ENCODE results near the gene SLC1A1.
A peak's percentile ranks its signal among the peaks of the same experiment; 100 is the strongest.

SLC1A1 gene

GRCh38 chr9:4486176-4486575, 4.1 kb upstream of the SLC1A1 start:
- Histone ChIP-seq H4K8ac (ENCODE audit: low read depth, low read length) (no peak overlapping the region), H3K79me2 (ENCODE audit: control insufficient read depth, insufficient read depth, low read length, poor library complexity) (no peaks in the 10 kb centered on the region), H3K4me3 (ENCODE audit: low read depth, low read length) (no peak overlapping the region), H3K9me3 (ENCODE audit: insufficient read depth, low read depth, low read length) (peaks cover 6% of the 10 kb centered on the region), H3K4ac (ENCODE audit: low read depth, low read length) (no peak overlapping the region), H2AFZ (ENCODE audit: insufficient read depth, low read length, poor library complexity) (no peak overlapping the region), H2BK12ac (ENCODE audit: low read length) (no peak overlapping the region), H2BK120ac (ENCODE audit: insufficient read depth, low read length, poor library complexity) (no peak overlapping the region), H4K91ac (ENCODE audit: low read depth, low read length) (no peak overlapping the region), H3K27me3 (ENCODE audit: insufficient read depth, low read length) (peaks cover 23% of the 10 kb centered on the region), H3K36me3 (ENCODE audit: control insufficient read depth in 1 of 2, insufficient read depth in 2 of 2, low read length in 2 of 2) (no peaks in the 10 kb centered on the region), H3K14ac (ENCODE audit: low read length) (no peak overlapping the region), H2AK5ac (ENCODE audit: low read length) (no peak overlapping the region), H3K4me1 (ENCODE audit: control insufficient read depth in 1 of 2, insufficient read depth in 2 of 2, low read length in 2 of 2) (peaks cover 6 to 7% of the 10 kb centered on the region in 2 experiments), H3K23ac (ENCODE audit: low read length) (no peak overlapping the region), H3K4me2 (ENCODE audit: low read length) (no peak overlapping the region), H4K12ac (ENCODE audit: low read depth, low read length) (no peak overlapping the region), H3K27ac (ENCODE audit: low read depth, low read length) (no peak overlapping the region), H2BK5ac (ENCODE audit: low read depth, low read length, poor library complexity) (no peak overlapping the region), H3K18ac (ENCODE audit: low read length) (no peak overlapping the region), H3K9ac (ENCODE audit: low read length) (no peak overlapping the region), H3K79me1 (ENCODE audit: low read length) (no peaks in the 10 kb centered on the region)
- no CpG with 5 or more reads among the region's 2 CpGs for WGBS (ENCODE audit: extremely low coverage, insufficient coverage, insufficient read length)
- DNase-seq = no peak

GRCh38 chr9:4489562-4489918, 728 bp upstream of the SLC1A1 start:
- Histone ChIP-seq H3K18ac (ENCODE audit: low read length) (no peak overlapping the region), H2AK5ac (ENCODE audit: low read length) (no peak overlapping the region)
- WGBS (ENCODE audit: extremely low coverage, insufficient coverage, insufficient read length) = no CpG with 5 or more reads among the region's 8 CpGs

GRCh38 chr9:4490705-4491625, 697 bp downstream of the SLC1A1 start:
- H3K36me3 ChIP-seq (ENCODE audit: control insufficient read depth in 1 of 2, insufficient read depth in 2 of 2, low read length in 2 of 2) = no peaks in the 10 kb centered on the region
- no CpG with 5 or more reads among the region's 52 CpGs for WGBS (ENCODE audit: extremely low coverage, insufficient coverage, insufficient read length)
- H3K23ac ChIP-seq (ENCODE audit: low read length) = no peak overlapping the region
- peaks cover 6% of the 10 kb centered on the region for H3K9me3 ChIP-seq (ENCODE audit: insufficient read depth, low read depth, low read length)
- no peak overlapping the region for H2AK5ac ChIP-seq (ENCODE audit: low read length)
- H3K4me3 ChIP-seq (ENCODE audit: low read depth, low read length) = peak overlapping the region; percentile 77
- H2BK5ac ChIP-seq (ENCODE audit: low read depth, low read length, poor library complexity) = no peak overlapping the region
- H3K14ac ChIP-seq (ENCODE audit: low read length) = peak overlapping the region; percentile 29
- no peak overlapping the region for H3K27ac ChIP-seq (ENCODE audit: low read depth, low read length)
- H2BK120ac ChIP-seq (ENCODE audit: insufficient read depth, low read length, poor library complexity) = no peak overlapping the region
- peak overlapping the region; percentile 99 for H3K4me2 ChIP-seq (ENCODE audit: low read length)
- H4K91ac ChIP-seq (ENCODE audit: low read depth, low read length) = no peak overlapping the region
- DNase-seq = no peak
- H3K79me2 ChIP-seq (ENCODE audit: control insufficient read depth, insufficient read depth, low read length, poor library complexity) = no peaks in the 10 kb centered on the region
- H3K18ac ChIP-seq (ENCODE audit: low read length) = no peak overlapping the region
- peak overlapping the region; percentile 56 for H3K9ac ChIP-seq (ENCODE audit: low read length)
- H4K8ac ChIP-seq (ENCODE audit: low read depth, low read length) = no peak overlapping the region
- peaks cover 28% of the 10 kb centered on the region for H3K27me3 ChIP-seq (ENCODE audit: insufficient read depth, low read length)
- peaks cover 8 to 9% of the 10 kb centered on the region in 2 experiments for H3K4me1 ChIP-seq (ENCODE audit: control insufficient read depth in 1 of 2, insufficient read depth in 2 of 2, low read length in 2 of 2)
- H4K12ac ChIP-seq (ENCODE audit: low read depth, low read length) = no peak overlapping the region
- H2AFZ ChIP-seq (ENCODE audit: insufficient read depth, low read length, poor library complexity) = peak overlapping the region; percentile 58
- H3K4ac ChIP-seq (ENCODE audit: low read depth, low read length) = no peak overlapping the region
- H3K79me1 ChIP-seq (ENCODE audit: low read length) = no peaks in the 10 kb centered on the region
- no peak overlapping the region for H2BK12ac ChIP-seq (ENCODE audit: low read length)

More at GRCh38 chr9:4489562-4489918, 728 bp upstream of the SLC1A1 start:
- no peak overlapping the region for H3K14ac ChIP-seq (ENCODE audit: low read length)
- H3K79me1 ChIP-seq (ENCODE audit: low read length) = no peaks in the 10 kb centered on the region
- no peak overlapping the region for H3K23ac ChIP-seq (ENCODE audit: low read length)
- H3K4ac ChIP-seq (ENCODE audit: low read depth, low read length) = no peak overlapping the region
- H2BK120ac ChIP-seq (ENCODE audit: insufficient read depth, low read length, poor library complexity) = no peak overlapping the region
- no peak overlapping the region for H4K91ac ChIP-seq (ENCODE audit: low read depth, low read length)
- H2BK12ac ChIP-seq (ENCODE audit: low read length) = no peak overlapping the region
- no peak overlapping the region for H4K8ac ChIP-seq (ENCODE audit: low read depth, low read length)
- H4K12ac ChIP-seq (ENCODE audit: low read depth, low read length) = no peak overlapping the region
- H3K79me2 ChIP-seq (ENCODE audit: control insufficient read depth, insufficient read depth, low read length, poor library complexity) = no peaks in the 10 kb centered on the region
- no peak for DNase-seq
- no peaks in the 10 kb centered on the region for H3K36me3 ChIP-seq (ENCODE audit: control insufficient read depth in 1 of 2, insufficient read depth in 2 of 2, low read length in 2 of 2)
- no peak overlapping the region for H2AFZ ChIP-seq (ENCODE audit: insufficient read depth, low read length, poor library complexity)
- H3K4me1 ChIP-seq (ENCODE audit: control insufficient read depth in 1 of 2, insufficient read depth in 2 of 2, low read length in 2 of 2) = peaks cover 8 to 9% of the 10 kb centered on the region in 2 experiments
- no peak overlapping the region for H3K27ac ChIP-seq (ENCODE audit: low read depth, low read length)
- no peak overlapping the region for H2BK5ac ChIP-seq (ENCODE audit: low read depth, low read length, poor library complexity)
- H3K4me2 ChIP-seq (ENCODE audit: low read length) = peak overlapping the region; percentile 99
- H3K9me3 ChIP-seq (ENCODE audit: insufficient read depth, low read depth, low read length) = peaks cover 6% of the 10 kb centered on the region
- peaks cover 28% of the 10 kb centered on the region for H3K27me3 ChIP-seq (ENCODE audit: insufficient read depth, low read length)
- no peak overlapping the region for H3K4me3 ChIP-seq (ENCODE audit: low read depth, low read length)
- H3K9ac ChIP-seq (ENCODE audit: low read length) = no peak overlapping the region

- Histone ChIP-seq H3K4ac (ENCODE audit: low read depth, low read length) (no peak overlapping the region), H3K23ac (ENCODE audit: low read length) (no peak overlapping the region), H3K4me3 (ENCODE audit: low read depth, low read length) (no peak overlapping the region), H2AFZ (ENCODE audit: insufficient read depth, low read length, poor library complexity) (no peak overlapping the region), H3K79me1 (ENCODE audit: low read length) (no peaks in the 10 kb centered on the region), H3K27ac (ENCODE audit: low read depth, low read length) (no peak overlapping the region), H3K14ac (ENCODE audit: low read length) (no peak overlapping the region), H3K36me3 (ENCODE audit: control insufficient read depth in 1 of 2, insufficient read depth in 2 of 2, low read length in 2 of 2) (no peaks in the 10 kb centered on the region), H2BK5ac (ENCODE audit: low read depth, low read length, poor library complexity) (no peak overlapping the region), H3K4me1 (ENCODE audit: control insufficient read depth in 1 of 2, insufficient read depth in 2 of 2, low read length in 2 of 2) (peaks cover 8 to 9% of the 10 kb centered on the region in 2 experiments), H2BK12ac (ENCODE audit: low read length) (no peak overlapping the region), H3K79me2 (ENCODE audit: control insufficient read depth, insufficient read depth, low read length, poor library complexity) (no peaks in the 10 kb centered on the region), H2AK5ac (ENCODE audit: low read length) (no peak overlapping the region), H3K9me3 (ENCODE audit: insufficient read depth, low read depth, low read length) (peaks cover 6% of the 10 kb centered on the region), H4K12ac (ENCODE audit: low read depth, low read length) (no peak overlapping the region), H3K18ac (ENCODE audit: low read length) (no peak overlapping the region), H4K91ac (ENCODE audit: low read depth, low read length) (no peak overlapping the region), H3K27me3 (ENCODE audit: insufficient read depth, low read length) (peaks cover 28% of the 10 kb centered on the region), H4K8ac (ENCODE audit: low read depth, low read length) (no peak overlapping the region), H3K4me2 (ENCODE audit: low read length) (peak overlapping the region; percentile 99), H2BK120ac (ENCODE audit: insufficient read depth, low read length, poor library complexity) (no peak overlapping the region), H3K9ac (ENCODE audit: low read length) (no peak overlapping the region)
- no CpG with 5 or more reads among the region's 7 CpGs for WGBS (ENCODE audit: extremely low coverage, insufficient coverage, insufficient read length)
- DNase-seq = peak in 1 of 2 donors; percentile 20
Observed at GRCh38 chr9:4491626-4491975, 1.3 kb downstream of the SLC1A1 start.
